A549 (cell line): ENCODE data around the gene SLC35F4. TPM values are rescaled to one million over a fixed set of nuclear protein-coding genes. Genes with fewer than 3 reads are reported as not detected.

Experiments used
- ATAC-seq, 2 experiments: fragments of 200-7000 bp in 1 of 2; fragments of >200 bp in 1 of 2; cut with Nextera tagmentation in 1 of 2; cut with Tn5 transposase in 1 of 2; 3 replicates each; pipeline versions ENCODE4 v1.8.0 to v1.9.1; 2018 to 2020; ENCODE audit warnings: mild to moderate bottlenecking in 1 of 2, moderate library complexity in 1 of 2
- CTCF ChIA-PET: fragments of 300-600 bp; sonication (Branson Sonifier 250); formaldehyde crosslinking; extraction: SDS; loops from one replicate; lab custom pipeline; 2021; ENCODE audit warnings: antibody characterized with exemption, inconsistent platforms; lab: Yijun Ruan, JAX
- POLR2A ChIA-PET: fragments of 350-600 bp; formaldehyde crosslinking; extraction: SDS; loops from one replicate; lab custom pipeline; 2021; ENCODE audit warnings: antibody characterized with exemption, inconsistent platforms; lab: Yijun Ruan, JAX
- DNase-seq, 2 experiments: peaks; one replicate each; pipeline versions ENCODE4 v3.0.0 to v3.0.0-alpha.2; 2011 to 2016; ENCODE audit warnings: low read depth in 1 of 2, low spot score in 1 of 2
- FAIRE-seq: peaks from 2 replicates; lab custom pipeline; 2011; peaks lifted over from hg19 to GRCh38; lab: Jason Lieb, UNC
- H3K27ac ChIP-seq, 2 experiments: fragments of >200 bp; sonication (Bioruptor Twin); formaldehyde crosslinking; 3 replicates each; pipeline ENCODE4 v1.5.1; 2016 to 2017
- H3K4me1 ChIP-seq: fragments of >200 bp; sonication (Bioruptor Twin); formaldehyde crosslinking; 3 replicates; pipeline ENCODE4 v1.6.1; 2016
- H3K4me2 ChIP-seq: fragments of >200 bp; sonication (Bioruptor Twin); formaldehyde crosslinking; 3 replicates; pipeline ENCODE4 v1.6.1; 2016
- H3K4me3 ChIP-seq: fragments of >200 bp; sonication (Bioruptor Twin); formaldehyde crosslinking; 3 replicates; pipeline ENCODE4 v1.5.1; 2016
- H3K9me3 ChIP-seq: fragments of >200 bp; sonication (Bioruptor Twin); formaldehyde crosslinking; 3 replicates; pipeline ENCODE4 v1.6.1; 2016
- CBX2 ChIP-seq: fragments of 200-600 bp; sonication (generic); IDR thresholded peaks from 2 replicates; pipeline ENCODE4 v1.6.1; 2016; ENCODE audit warnings: low read depth, mild to moderate bottlenecking, borderline replicate concordance
- EHF ChIP-seq: fragments of 250-450 bp; sonication (Bioruptor Pico); IDR thresholded peaks from 2 replicates; pipeline ENCODE4 v1.5.0; 2020; ENCODE audit warnings: mild to moderate bottlenecking
- EHMT2 ChIP-seq: fragments of 200-600 bp; sonication (generic); IDR thresholded peaks from 2 replicates; pipeline ENCODE4 v1.6.1; 2016; ENCODE audit warnings: antibody characterized with exemption, low read depth, mild to moderate bottlenecking, moderate library complexity
- ESRRA ChIP-seq: fragments of 150-350 bp; IDR thresholded peaks from 2 replicates; pipeline ENCODE4 v1.6.1; 2014; ENCODE audit warnings: mild to moderate bottlenecking, low read length, borderline replicate concordance
- HDAC2 ChIP-seq: fragments of 200-600 bp; sonication (generic); IDR thresholded peaks from 2 replicates; pipeline ENCODE4 v1.6.1; 2016
- HEYL ChIP-seq: fragments of 250-450 bp; sonication (Bioruptor Pico); IDR thresholded peaks from 2 replicates; pipeline ENCODE4 v1.8.0; 2021; ENCODE audit warnings: mild to moderate bottlenecking, moderate library complexity
- HOXA7 ChIP-seq: fragments of 250-450 bp; sonication (Bioruptor Pico); IDR thresholded peaks from 2 replicates; pipeline ENCODE4 v1.5.0; 2020; ENCODE audit warnings: mild to moderate bottlenecking, moderate library complexity
- JUN ChIP-seq, 2 experiments: fragments of >200 bp; sonication (Bioruptor Twin); formaldehyde crosslinking; IDR thresholded peaks; 2 replicates in 1 of 2; 3 replicates in 1 of 2; pipeline ENCODE4 v1.6.1; 2016 to 2017
- MAFK ChIP-seq: fragments of 450-650 bp; IDR thresholded peaks from 2 replicates; pipeline ENCODE4 v1.6.1; 2014; ENCODE audit not compliant: partially characterized antibody
- MYC ChIP-seq: IDR thresholded peaks from 2 replicates; pipeline ENCODE4 v1.6.1; 2012; ENCODE audit warnings: mild to moderate bottlenecking, inconsistent platforms, low read length, improper control_type of control experiment, borderline replicate concordance
- NPAS2 ChIP-seq: fragments of 250-450 bp; sonication (Bioruptor Pico); IDR thresholded peaks from 2 replicates; pipeline ENCODE4 v1.8.0; 2022; ENCODE audit warnings: mild to moderate bottlenecking, moderate library complexity, borderline replicate concordance
- NR3C1 ChIP-seq: fragments of >200 bp; sonication (Bioruptor Twin); formaldehyde crosslinking; IDR thresholded peaks from 3 replicates; pipeline ENCODE4 v1.6.1; 2017
- PHF8 ChIP-seq: fragments of 200-600 bp; sonication (generic); IDR thresholded peaks from 2 replicates; pipeline ENCODE4 v1.6.1; 2016; ENCODE audit warnings: low read depth, mild to moderate bottlenecking, antibody characterized with exemption, moderate library complexity, borderline replicate concordance
- POLR2A ChIP-seq: IDR thresholded peaks from 2 replicates; pipeline ENCODE4 v1.6.1; 2012; ENCODE audit warnings: mild to moderate bottlenecking, low read length
- RCOR1 ChIP-seq: fragments of 150-350 bp; IDR thresholded peaks from 2 replicates; pipeline ENCODE4 v1.6.1; 2014; ENCODE audit warnings: antibody characterized with exemption, low read length, low read depth
- SMC3 ChIP-seq: fragments of >200 bp; sonication (Bioruptor Twin); formaldehyde crosslinking; IDR thresholded peaks from 3 replicates; pipeline ENCODE4 v1.6.1; 2018; ENCODE audit warnings: inconsistent platforms
- TFCP2L1 ChIP-seq: fragments of 250-450 bp; sonication (Bioruptor Pico); IDR thresholded peaks from 2 replicates; pipeline ENCODE4 v1.5.0; 2021; ENCODE audit warnings: mild to moderate bottlenecking
- TP53 ChIP-seq: fragments of 250-450 bp; sonication (Bioruptor Pico); IDR thresholded peaks from 2 replicates; pipeline ENCODE4 v1.5.0; 2021; ENCODE audit warnings: mild to moderate bottlenecking, moderate library complexity
- ZC3H11A ChIP-seq: fragments of 450-650 bp; IDR thresholded peaks from 2 replicates; pipeline ENCODE4 v1.6.1; 2014; ENCODE audit warnings: antibody characterized with exemption, mild to moderate bottlenecking
- WGBS: methylation state at CpG from one replicate; pipeline ENCODE4 v1.1.6; 2017; ENCODE audit errors: missing lambda C conversion rate; 5-methylcytosine and 5-hydroxymethylcytosine counted together
- polyA plus RNA-seq, 4 experiments: library from polyadenylated mRNA; depleted of rRNA in 3 of 4; stranded (reverse); fragments of >200 nt; fragmentation: RNase III in 1 of 4; extraction: RNeasy Plus Mini Kit Qiagen cat#74134 plus additional on column Dnase treatment in 1 of 4; gene quantifications; 2 replicates in 3 of 4; 3 replicates in 1 of 4; pipeline ENCODE4 v1.2.3, GENCODE V29; 2011 to 2017
- TF ChIP-seq, protein P1 (sequence below): fragments of >200 bp; sonication (Bioruptor Twin); formaldehyde crosslinking; IDR thresholded peaks from 3 replicates; pipeline ENCODE4 v1.5.1; 2016
- TF ChIP-seq, protein P2 (sequence below): IDR thresholded peaks from 2 replicates; pipeline ENCODE4 v1.6.1; 2012
- TF ChIP-seq, protein P3 (sequence below): fragments of 150-350 bp; IDR thresholded peaks from 2 replicates; pipeline ENCODE4 v1.6.1; 2014; ENCODE audit warnings: low read depth, mild to moderate bottlenecking, low read length
- TF ChIP-seq, protein P4 (sequence below): fragments of 250-450 bp; sonication (Bioruptor Pico); IDR thresholded peaks from 2 replicates; pipeline ENCODE4 v1.5.0; 2021; ENCODE audit warnings: mild to moderate bottlenecking, moderate library complexity, borderline replicate concordance

SLC35F4 gene
- polyA plus RNA-seq, 2 of the 4 experiments (the other 2 are of a cell fraction) = not detected

DNA sequence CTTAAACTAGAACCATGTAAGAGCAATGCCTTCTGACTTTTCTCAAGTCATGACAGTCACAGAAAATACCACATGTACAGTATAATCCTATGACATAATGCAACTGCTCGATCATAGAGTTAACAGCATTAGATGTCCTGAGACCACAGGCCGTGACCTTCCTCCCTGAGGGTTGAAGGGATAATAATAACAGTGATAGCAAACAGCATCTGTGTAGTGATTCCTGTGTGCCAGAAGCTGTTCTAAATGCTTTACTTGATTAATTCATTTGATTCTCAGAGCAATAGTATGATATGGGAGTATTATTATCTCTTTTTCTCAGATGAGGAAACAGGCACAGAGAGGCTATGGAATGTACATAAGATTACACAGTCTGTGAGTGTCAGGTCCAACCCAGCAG, 53.2 kb downstream of the SLC35F4 start:
- Histone ChIP-seq H3K9me3 (no peaks in the 10 kb centered on the region), H3K4me1 (no peaks in the 10 kb centered on the region), H3K4me2 (no peak overlapping the region), H3K4me3 (no peak overlapping the region), H3K27ac (no peak overlapping the region)
- DNase-seq (no peak), FAIRE-seq (no peak), ATAC-seq (no peak)
- POLR2A ChIA-PET = no interaction called here
- 44% methylated on average over 2 of the region's 2 CpGs for WGBS
- TF ChIP-seq TP53 (CRISPR knock-in tag) = no peak
- CTCF ChIA-PET = no interaction called here

DNA sequence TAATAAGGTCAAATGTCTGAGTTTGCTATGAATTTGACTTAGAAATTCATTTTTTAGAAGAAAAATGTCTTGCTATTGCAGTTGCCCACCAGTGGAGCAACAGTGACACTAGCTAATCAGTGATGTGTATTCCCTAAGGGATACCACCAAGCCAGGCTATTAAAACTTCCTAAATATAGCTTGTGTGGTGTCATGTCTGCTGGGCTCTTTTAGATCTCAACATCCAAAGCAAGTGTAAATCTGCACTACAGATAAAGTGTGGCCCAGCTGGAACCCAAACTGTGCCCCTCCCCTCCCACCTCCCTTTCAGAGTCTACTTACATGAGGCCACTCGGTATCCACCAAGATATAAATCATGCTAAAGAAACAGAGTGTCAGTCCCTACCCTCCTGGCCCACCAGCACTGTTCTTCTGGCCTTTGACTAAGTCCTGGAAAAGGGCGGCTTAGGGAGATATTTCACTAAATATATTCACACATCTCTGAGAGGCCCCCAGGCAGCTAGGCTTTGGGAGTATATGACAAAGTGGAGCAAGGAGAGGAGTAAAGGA, 53.8 kb downstream of the SLC35F4 start:
- H3K9me3 ChIP-seq = 0 out of 3 replicates have a peak, but pooled peaks cover 2% of the 10 kb centered on the region
- CTCF ChIA-PET = interaction anchor here (1.3 kb wide), 1 partner anchor 17 kb away, joined by 3 read pairs; no protein-coding TSS in a partner anchor
- TF ChIP-seq HDAC2 (no peak), ZC3H11A (no peak), MYC (no peak), CBX2 (no peak), NPAS2 (no peak), NR3C1 (no peak), RCOR1 (no peak), EHF (no peak), ESRRA (no peak), TFCP2L1 (no peak), PHF8 (no peak), POLR2A (no peak), MAFK (no peak), JUN (IDR thresholded peaks at IDR 0.05) (no peak), EHMT2 (no peak)
- TF ChIP-seq, protein P1, sequence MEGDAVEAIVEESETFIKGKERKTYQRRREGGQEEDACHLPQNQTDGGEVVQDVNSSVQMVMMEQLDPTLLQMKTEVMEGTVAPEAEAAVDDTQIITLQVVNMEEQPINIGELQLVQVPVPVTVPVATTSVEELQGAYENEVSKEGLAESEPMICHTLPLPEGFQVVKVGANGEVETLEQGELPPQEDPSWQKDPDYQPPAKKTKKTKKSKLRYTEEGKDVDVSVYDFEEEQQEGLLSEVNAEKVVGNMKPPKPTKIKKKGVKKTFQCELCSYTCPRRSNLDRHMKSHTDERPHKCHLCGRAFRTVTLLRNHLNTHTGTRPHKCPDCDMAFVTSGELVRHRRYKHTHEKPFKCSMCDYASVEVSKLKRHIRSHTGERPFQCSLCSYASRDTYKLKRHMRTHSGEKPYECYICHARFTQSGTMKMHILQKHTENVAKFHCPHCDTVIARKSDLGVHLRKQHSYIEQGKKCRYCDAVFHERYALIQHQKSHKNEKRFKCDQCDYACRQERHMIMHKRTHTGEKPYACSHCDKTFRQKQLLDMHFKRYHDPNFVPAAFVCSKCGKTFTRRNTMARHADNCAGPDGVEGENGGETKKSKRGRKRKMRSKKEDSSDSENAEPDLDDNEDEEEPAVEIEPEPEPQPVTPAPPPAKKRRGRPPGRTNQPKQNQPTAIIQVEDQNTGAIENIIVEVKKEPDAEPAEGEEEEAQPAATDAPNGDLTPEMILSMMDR = no peak
- TF ChIP-seq, protein P2, sequence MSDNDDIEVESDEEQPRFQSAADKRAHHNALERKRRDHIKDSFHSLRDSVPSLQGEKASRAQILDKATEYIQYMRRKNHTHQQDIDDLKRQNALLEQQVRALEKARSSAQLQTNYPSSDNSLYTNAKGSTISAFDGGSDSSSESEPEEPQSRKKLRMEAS = no peak
- TF ChIP-seq, protein P3, sequence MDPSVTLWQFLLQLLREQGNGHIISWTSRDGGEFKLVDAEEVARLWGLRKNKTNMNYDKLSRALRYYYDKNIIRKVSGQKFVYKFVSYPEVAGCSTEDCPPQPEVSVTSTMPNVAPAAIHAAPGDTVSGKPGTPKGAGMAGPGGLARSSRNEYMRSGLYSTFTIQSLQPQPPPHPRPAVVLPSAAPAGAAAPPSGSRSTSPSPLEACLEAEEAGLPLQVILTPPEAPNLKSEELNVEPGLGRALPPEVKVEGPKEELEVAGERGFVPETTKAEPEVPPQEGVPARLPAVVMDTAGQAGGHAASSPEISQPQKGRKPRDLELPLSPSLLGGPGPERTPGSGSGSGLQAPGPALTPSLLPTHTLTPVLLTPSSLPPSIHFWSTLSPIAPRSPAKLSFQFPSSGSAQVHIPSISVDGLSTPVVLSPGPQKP = no peak
- TF ChIP-seq, protein P4, sequence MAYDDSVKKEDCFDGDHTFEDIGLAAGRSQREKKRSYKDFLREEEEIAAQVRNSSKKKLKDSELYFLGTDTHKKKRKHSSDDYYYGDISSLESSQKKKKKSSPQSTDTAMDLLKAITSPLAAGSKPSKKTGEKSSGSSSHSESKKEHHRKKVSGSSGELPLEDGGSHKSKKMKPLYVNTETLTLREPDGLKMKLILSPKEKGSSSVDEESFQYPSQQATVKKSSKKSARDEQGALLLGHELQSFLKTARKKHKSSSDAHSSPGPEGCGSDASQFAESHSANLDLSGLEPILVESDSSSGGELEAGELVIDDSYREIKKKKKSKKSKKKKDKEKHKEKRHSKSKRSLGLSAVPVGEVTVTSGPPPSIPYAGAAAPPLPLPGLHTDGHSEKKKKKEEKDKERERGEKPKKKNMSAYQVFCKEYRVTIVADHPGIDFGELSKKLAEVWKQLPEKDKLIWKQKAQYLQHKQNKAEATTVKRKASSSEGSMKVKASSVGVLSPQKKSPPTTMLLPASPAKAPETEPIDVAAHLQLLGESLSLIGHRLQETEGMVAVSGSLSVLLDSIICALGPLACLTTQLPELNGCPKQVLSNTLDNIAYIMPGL (CRISPR knock-in tag) = no peak
- 47% methylated on average over 2 of the region's 2 CpGs for WGBS
- no peak for DNase-seq
- no peak for ATAC-seq
- no peak overlapping the region for H3K4me2 ChIP-seq
- no peak overlapping the region for H3K27ac ChIP-seq
- POLR2A ChIA-PET = no interaction called here
- H3K4me3 ChIP-seq = no peak overlapping the region
- H3K4me1 ChIP-seq = no peaks in the 10 kb centered on the region
- no peak for FAIRE-seq

DNA sequence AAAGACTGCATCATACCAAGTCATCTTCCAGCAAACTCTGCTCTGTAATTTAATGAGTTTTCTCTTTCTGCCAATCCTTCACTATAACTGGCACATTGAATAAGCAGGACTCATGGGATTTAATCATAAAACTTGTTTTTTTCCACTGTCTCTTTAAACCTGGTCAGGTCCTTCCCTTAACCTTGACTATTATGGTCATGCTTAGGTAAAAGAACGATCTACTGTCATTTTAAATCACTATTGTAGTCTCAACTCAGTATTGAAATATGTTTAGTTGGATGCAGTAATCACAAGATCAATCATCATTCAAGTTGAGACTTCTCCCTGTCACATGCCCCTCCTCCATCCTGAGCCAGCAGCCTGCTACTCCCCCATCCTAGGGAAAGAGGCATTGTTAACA, 56.1 kb downstream of the SLC35F4 start:
- 3% methylated on average over 1 of the region's 1 CpG for WGBS
- TF ChIP-seq HEYL = no peak
- no peak for TF ChIP-seq HOXA7 (CRISPR knock-in tag)
- no peak for TF ChIP-seq SMC3
- TF ChIP-seq ZC3H11A = no peak
- Histone ChIP-seq H3K4me1 (no peaks in the 10 kb centered on the region), H3K4me2 (no peak overlapping the region), H3K9me3 (0 out of 3 replicates have a peak, but pooled peaks cover 2% of the 10 kb centered on the region), H3K4me3 (no peak overlapping the region), H3K27ac (no peak overlapping the region)
- no peak for ATAC-seq
- ChIA-PET POLR2A (no interaction called here), CTCF (no interaction called here)
- FAIRE-seq = no peak
- no peak for DNase-seq
